GM10266 (cell line): ENCODE results near the gene ZFYVE28.
"Not testable (repeated sequence)": the region's sequence is repeated elsewhere in the genome, so short reads cannot be mapped to it uniquely, and the experiment has no call there.

Experiments used
- DNase-seq: peaks from one replicate; pipeline ENCODE4 v3.0.0; 2012; ENCODE audit errors: extremely low spot score
- CTCF ChIP-seq: IDR thresholded peaks from 2 replicates; pipeline ENCODE4 v1.5.1; 2012; ENCODE audit warnings: mild to moderate bottlenecking, low read depth; ENCODE audit not compliant: control insufficient read depth, insufficient read depth; ENCODE audit errors: missing control alignments

The ZFYVE28 gene

GRCh38 chr4:2417765-2418649 lies at the start of gene ZFYVE28:
ZFYVE28 (minus strand) TSS chr4:2418645; CDS start chr4:2418323, 322 bp downstream.
- no peak for TF ChIP-seq CTCF
- no peak for DNase-seq

GRCh38 chr4:2465544-2465943 lies 47.1 kb upstream of the ZFYVE28 start:
- not testable (repeated sequence) for DNase-seq

- no peak for TF ChIP-seq CTCF
- DNase-seq: no peak
Measured at GRCh38 chr4:2465032-2465431, 46.6 kb upstream of the ZFYVE28 start.

GRCh38 chr4:2462992-2463762 lies 44.7 kb upstream of the ZFYVE28 start:
- TF ChIP-seq CTCF: no peak
- no peak for DNase-seq

GRCh38 chr4:2462218-2462991 lies 44.0 kb upstream of the ZFYVE28 start:
- peak; percentile 90 for DNase-seq
- TF ChIP-seq CTCF: peak; percentile 64

GRCh38 chr4:2461246-2461960 lies 43.0 kb upstream of the ZFYVE28 start:
- TF ChIP-seq CTCF: no peak
- no peak for DNase-seq
